ENCODE results near the gene LMCD1.

GRCh38 chr3:8499181-8499611 lies 2.4 kb upstream of the LMCD1 start:
- no peak for TF ChIP-seq POLR2A (IDR thresholded peaks at IDR 0.05; ENCODE audit: low read depth)
- TF ChIP-seq, protein P1, sequence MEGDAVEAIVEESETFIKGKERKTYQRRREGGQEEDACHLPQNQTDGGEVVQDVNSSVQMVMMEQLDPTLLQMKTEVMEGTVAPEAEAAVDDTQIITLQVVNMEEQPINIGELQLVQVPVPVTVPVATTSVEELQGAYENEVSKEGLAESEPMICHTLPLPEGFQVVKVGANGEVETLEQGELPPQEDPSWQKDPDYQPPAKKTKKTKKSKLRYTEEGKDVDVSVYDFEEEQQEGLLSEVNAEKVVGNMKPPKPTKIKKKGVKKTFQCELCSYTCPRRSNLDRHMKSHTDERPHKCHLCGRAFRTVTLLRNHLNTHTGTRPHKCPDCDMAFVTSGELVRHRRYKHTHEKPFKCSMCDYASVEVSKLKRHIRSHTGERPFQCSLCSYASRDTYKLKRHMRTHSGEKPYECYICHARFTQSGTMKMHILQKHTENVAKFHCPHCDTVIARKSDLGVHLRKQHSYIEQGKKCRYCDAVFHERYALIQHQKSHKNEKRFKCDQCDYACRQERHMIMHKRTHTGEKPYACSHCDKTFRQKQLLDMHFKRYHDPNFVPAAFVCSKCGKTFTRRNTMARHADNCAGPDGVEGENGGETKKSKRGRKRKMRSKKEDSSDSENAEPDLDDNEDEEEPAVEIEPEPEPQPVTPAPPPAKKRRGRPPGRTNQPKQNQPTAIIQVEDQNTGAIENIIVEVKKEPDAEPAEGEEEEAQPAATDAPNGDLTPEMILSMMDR (IDR thresholded peaks at IDR 0.05), result no peak
- no peak for TF ChIP-seq POLR2AphosphoS5 (IDR thresholded peaks at IDR 0.05)
- no peak for TF ChIP-seq EP300 (IDR thresholded peaks at IDR 0.05)
